ENCODE results near the gene SENP6. TPM values are rescaled to one million over a fixed set of nuclear protein-coding genes. Genes with fewer than 3 reads are reported as not detected.

The SENP6 gene
- total and polyA plus RNA-seq, 8 donors: 25.2 to 53.1 (median 41.1) TPM

GRCh38 chr6:75608304-75608703 lies 6.6 kb downstream of the SENP6 start:
- peaks cover 0 to 7% (median 0%) of the 10 kb centered on the region in 3 donors for H3K36me3 ChIP-seq
- no peak for ATAC-seq
- no peaks in the 10 kb centered on the region for H3K9me3 ChIP-seq
- H3K4me3 ChIP-seq: no peak overlapping the region
- no peak for DNase-seq
- no peak for FAIRE-seq
- H3K27me3 ChIP-seq: no peaks in the 10 kb centered on the region
- intact Hi-C loops (cut with DNase I): no loop called here
- WGBS, 2 donors: 88 to 91% methylated on average over 3 of the region's 3 CpGs
- peaks cover 20 to 45% (median 21%) of the 10 kb centered on the region in 3 donors for H3K4me1 ChIP-seq
- H3K27ac ChIP-seq: no peak overlapping the region
- TF ChIP-seq CTCF (IDR thresholded peaks at IDR 0.05): no peak

- Histone ChIP-seq H3K36me3 (peaks cover 0 to 7% (median 0%) of the 10 kb centered on the region in 3 donors), H3K4me3 (no peak overlapping the region), H3K27me3 (no peaks in the 10 kb centered on the region), H3K4me1 (peaks cover 21 to 48% (median 25%) of the 10 kb centered on the region in 3 donors), H3K27ac (no peak overlapping the region), H3K9me3 (no peaks in the 10 kb centered on the region)
- WGBS, 2 donors: 79 to 84% methylated on average over 4 of the region's 4 CpGs
- no peak for TF ChIP-seq CTCF (IDR thresholded peaks at IDR 0.05)
- DNase-seq: no peak
- ATAC-seq: peak in 1 of 4 donors; percentile 36
- intact Hi-C loops (cut with DNase I): no loop called here
- no peak for FAIRE-seq
Observed at GRCh38 chr6:75608956-75609533, 7.4 kb downstream of the SENP6 start.

GRCh38 chr6:75609639-75610590 lies 8.2 kb downstream of the SENP6 start:
- DNase-seq (no peak), ATAC-seq (peak in 1 of 4 donors; percentile 27), FAIRE-seq (no peak)
- no peak overlapping the region for H3K4me3 ChIP-seq
- H3K27ac ChIP-seq: no peak overlapping the region
- no peak for TF ChIP-seq CTCF (IDR thresholded peaks at IDR 0.05)
- no peaks in the 10 kb centered on the region for H3K27me3 ChIP-seq
- peaks cover 21 to 43% (median 25%) of the 10 kb centered on the region in 3 donors for H3K4me1 ChIP-seq
- WGBS, 2 donors: 90 to 95% methylated on average over 6 of the region's 6 CpGs
- H3K9me3 ChIP-seq: no peaks in the 10 kb centered on the region
- H3K36me3 ChIP-seq: peaks cover 0 to 6% (median 0%) of the 10 kb centered on the region in 3 donors
- intact Hi-C loops (cut with DNase I): no loop called here

- DNase-seq: no peak
- no peak for ATAC-seq
- Histone ChIP-seq H3K4me3 (no peak overlapping the region), H3K9me3 (no peaks in the 10 kb centered on the region), H3K4me1 (peaks cover 21 to 46% (median 27%) of the 10 kb centered on the region in 3 donors), H3K36me3 (no peaks in the 10 kb centered on the region), H3K27me3 (no peaks in the 10 kb centered on the region), H3K27ac (no peak overlapping the region)
- TF ChIP-seq CTCF (IDR thresholded peaks at IDR 0.05): no peak
- 25 to 31% methylated on average over 2 of the region's 2 CpGs for WGBS, 2 donors
- intact Hi-C loops (cut with DNase I): no loop called here
- no peak for FAIRE-seq
Observed at GRCh38 chr6:75611011-75611701, 9.5 kb downstream of the SENP6 start.
